Mammary epithelial cell (primary cell): ENCODE measurements around the gene TEX13D.

Source experiments
- EZH2 ChIP-seq: IDR thresholded peaks from 2 replicates; pipeline ENCODE4 v1.6.1; 2012; ENCODE audit warnings: low read length, inconsistent platforms, borderline replicate concordance
- TF ChIP-seq, protein P1 (sequence below), 2 donors: IDR thresholded peaks in 1 of 2; conservative IDR thresholded peaks in 1 of 2; 2 replicates each; pipeline ENCODE4 v1.5.1; 2011 to 2012; ENCODE audit warnings: inconsistent platforms in 2 of 2, low read length in 2 of 2, mild to moderate bottlenecking in 2 of 2, control low read depth in 1 of 2, low read depth in 1 of 2; ENCODE audit not compliant: insufficient read depth in 1 of 2; ENCODE audit errors: extremely low read depth in 1 of 2

DNA sequence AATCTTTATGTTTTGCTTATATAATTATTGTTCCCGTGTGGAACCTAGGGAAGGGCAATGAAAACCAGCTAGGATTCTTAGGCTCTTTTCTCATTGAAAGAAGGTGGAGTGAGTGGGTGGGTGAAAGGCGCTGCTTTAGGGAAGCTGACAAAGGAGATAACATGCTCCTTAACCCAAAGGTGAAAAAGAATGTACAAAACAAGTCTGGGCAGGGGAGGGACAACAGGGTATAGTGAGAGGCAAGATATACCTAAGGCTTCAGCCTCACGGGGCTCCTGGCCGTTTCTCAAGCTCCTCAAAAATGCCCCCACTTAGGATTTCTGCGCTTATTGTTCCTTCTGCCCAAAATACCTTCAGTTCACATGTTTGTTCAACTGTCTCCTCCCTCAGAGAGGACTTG, 15.7 kb downstream of the TEX13D start:
- TF ChIP-seq, protein P1, sequence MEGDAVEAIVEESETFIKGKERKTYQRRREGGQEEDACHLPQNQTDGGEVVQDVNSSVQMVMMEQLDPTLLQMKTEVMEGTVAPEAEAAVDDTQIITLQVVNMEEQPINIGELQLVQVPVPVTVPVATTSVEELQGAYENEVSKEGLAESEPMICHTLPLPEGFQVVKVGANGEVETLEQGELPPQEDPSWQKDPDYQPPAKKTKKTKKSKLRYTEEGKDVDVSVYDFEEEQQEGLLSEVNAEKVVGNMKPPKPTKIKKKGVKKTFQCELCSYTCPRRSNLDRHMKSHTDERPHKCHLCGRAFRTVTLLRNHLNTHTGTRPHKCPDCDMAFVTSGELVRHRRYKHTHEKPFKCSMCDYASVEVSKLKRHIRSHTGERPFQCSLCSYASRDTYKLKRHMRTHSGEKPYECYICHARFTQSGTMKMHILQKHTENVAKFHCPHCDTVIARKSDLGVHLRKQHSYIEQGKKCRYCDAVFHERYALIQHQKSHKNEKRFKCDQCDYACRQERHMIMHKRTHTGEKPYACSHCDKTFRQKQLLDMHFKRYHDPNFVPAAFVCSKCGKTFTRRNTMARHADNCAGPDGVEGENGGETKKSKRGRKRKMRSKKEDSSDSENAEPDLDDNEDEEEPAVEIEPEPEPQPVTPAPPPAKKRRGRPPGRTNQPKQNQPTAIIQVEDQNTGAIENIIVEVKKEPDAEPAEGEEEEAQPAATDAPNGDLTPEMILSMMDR (conservative IDR thresholded peaks at IDR 0.05 in 1 of 2, IDR thresholded peaks at IDR 0.05 in 1 of 2; ENCODE audit: extremely low read depth in 1 of 2, insufficient read depth in 1 of 2, low read depth in 1 of 2, low read length in 2 of 2): no peak
- no peak for TF ChIP-seq EZH2
